Measurements from ENCODE around the gene PCSK6. TPM values are rescaled to one million over a fixed set of nuclear protein-coding genes. Genes with fewer than 3 reads are reported as not detected.

Gene PCSK6
- total RNA-seq, 1 donor: 0.72 TPM

DNA sequence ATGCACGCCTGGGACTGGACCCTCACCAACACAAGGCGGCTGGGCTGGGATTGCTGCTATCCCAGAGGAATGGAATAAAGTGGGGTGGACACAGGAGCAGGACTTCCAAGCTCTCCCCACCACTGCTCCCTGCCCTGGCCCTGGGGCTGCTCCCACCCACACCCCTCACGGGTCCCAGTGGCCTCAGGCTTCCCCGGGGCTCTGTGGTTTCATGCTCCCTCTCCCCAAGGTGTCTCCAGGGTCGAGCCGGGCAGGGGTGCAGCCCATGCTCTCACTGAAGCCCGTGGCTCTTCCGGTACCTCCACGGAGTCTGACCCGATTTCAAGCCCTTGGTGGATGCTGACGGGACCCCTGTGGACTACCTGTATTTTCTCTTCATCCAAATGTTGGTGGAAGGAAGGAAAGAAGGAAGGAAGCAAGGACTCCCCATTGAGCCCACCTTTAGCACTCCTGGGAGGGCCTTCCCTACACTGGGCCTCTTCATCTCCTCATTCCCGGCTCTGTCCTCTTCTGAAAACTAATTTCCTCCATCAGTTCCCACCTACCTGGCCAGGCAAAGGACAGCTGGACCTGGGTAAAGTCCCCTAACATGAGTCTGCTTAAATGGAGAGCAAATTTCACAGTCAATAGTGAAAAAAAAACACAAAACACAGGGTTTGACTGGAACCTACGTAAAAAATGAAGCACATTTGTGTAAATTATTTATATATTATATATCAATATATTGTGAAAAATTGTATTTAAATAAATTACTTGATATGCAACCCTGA, 44.0 kb upstream of the PCSK6 start:
- no peaks in the 10 kb centered on the region for H4K20me1 ChIP-seq (ENCODE audit: insufficient read depth, low read length)
- H3K27ac ChIP-seq (ENCODE audit: low read depth, low read length): no peak overlapping the region
- H3K4me2 ChIP-seq (ENCODE audit: insufficient read depth, low read length): no peak overlapping the region
- no peak overlapping the region for H2AFZ ChIP-seq (ENCODE audit: low read length)
- DNase-seq (ENCODE audit: insufficient read length, low spot score, missing footprints): peak; percentile 36
- H3K36me3 ChIP-seq (ENCODE audit: insufficient read depth, low read length): no peaks in the 10 kb centered on the region
- no peak overlapping the region for H3K4me3 ChIP-seq (ENCODE audit: insufficient read depth, low read length)
- TF ChIP-seq, protein P1, sequence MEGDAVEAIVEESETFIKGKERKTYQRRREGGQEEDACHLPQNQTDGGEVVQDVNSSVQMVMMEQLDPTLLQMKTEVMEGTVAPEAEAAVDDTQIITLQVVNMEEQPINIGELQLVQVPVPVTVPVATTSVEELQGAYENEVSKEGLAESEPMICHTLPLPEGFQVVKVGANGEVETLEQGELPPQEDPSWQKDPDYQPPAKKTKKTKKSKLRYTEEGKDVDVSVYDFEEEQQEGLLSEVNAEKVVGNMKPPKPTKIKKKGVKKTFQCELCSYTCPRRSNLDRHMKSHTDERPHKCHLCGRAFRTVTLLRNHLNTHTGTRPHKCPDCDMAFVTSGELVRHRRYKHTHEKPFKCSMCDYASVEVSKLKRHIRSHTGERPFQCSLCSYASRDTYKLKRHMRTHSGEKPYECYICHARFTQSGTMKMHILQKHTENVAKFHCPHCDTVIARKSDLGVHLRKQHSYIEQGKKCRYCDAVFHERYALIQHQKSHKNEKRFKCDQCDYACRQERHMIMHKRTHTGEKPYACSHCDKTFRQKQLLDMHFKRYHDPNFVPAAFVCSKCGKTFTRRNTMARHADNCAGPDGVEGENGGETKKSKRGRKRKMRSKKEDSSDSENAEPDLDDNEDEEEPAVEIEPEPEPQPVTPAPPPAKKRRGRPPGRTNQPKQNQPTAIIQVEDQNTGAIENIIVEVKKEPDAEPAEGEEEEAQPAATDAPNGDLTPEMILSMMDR (IDR thresholded peaks at IDR 0.05; ENCODE audit: extremely low read depth, low read depth, low read length): no peak
- H3K79me2 ChIP-seq (ENCODE audit: insufficient read depth, low read length): no peaks in the 10 kb centered on the region
- H3K9me3 ChIP-seq (ENCODE audit: low read depth, low read length): no peaks in the 10 kb centered on the region
- H3K4me1 ChIP-seq (ENCODE audit: insufficient read depth, low read length): no peaks in the 10 kb centered on the region
- no peaks in the 10 kb centered on the region for H3K27me3 ChIP-seq (ENCODE audit: insufficient read depth, low read length)

DNA sequence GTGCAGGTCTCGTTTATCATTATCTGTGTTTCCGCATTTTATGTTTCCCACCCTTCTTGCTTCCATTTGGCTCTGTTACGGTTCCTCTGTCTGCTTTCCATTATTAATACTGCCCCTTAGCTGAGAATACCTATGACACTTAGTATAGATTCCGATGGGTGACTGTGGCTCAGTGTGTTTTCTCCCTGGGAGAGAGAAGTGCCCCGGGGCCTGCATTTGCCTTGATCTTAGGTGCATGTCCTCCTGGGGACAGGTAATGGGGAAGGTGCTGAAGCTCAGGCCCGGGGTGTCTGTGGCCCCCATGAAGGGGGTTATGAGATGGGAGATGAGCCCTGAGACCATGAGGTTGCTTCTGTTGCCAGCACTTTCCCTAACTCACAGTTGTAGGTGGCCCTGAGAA, 43.4 kb upstream of the PCSK6 start:
- peak; percentile 58 for DNase-seq (ENCODE audit: insufficient read length, low spot score, missing footprints)
- Histone ChIP-seq H3K79me2 (ENCODE audit: insufficient read depth, low read length) (no peaks in the 10 kb centered on the region), H3K9me3 (ENCODE audit: low read depth, low read length) (no peaks in the 10 kb centered on the region), H3K36me3 (ENCODE audit: insufficient read depth, low read length) (no peaks in the 10 kb centered on the region), H3K4me3 (ENCODE audit: insufficient read depth, low read length) (no peak overlapping the region), H4K20me1 (ENCODE audit: insufficient read depth, low read length) (no peaks in the 10 kb centered on the region), H3K27ac (ENCODE audit: low read depth, low read length) (no peak overlapping the region), H3K27me3 (ENCODE audit: insufficient read depth, low read length) (no peaks in the 10 kb centered on the region), H3K4me1 (ENCODE audit: insufficient read depth, low read length) (no peaks in the 10 kb centered on the region), H2AFZ (ENCODE audit: low read length) (no peak overlapping the region), H3K4me2 (ENCODE audit: insufficient read depth, low read length) (no peak overlapping the region)
- TF ChIP-seq, protein P1 (IDR thresholded peaks at IDR 0.05; ENCODE audit: extremely low read depth, low read depth, low read length): no peak

GRCh38 chr15:101531170-101531569, 41.7 kb upstream of the PCSK6 start:
- Histone ChIP-seq H3K27me3 (ENCODE audit: insufficient read depth, low read length) (no peaks in the 10 kb centered on the region), H3K4me2 (ENCODE audit: insufficient read depth, low read length) (no peak overlapping the region), H3K36me3 (ENCODE audit: insufficient read depth, low read length) (no peaks in the 10 kb centered on the region), H3K27ac (ENCODE audit: low read depth, low read length) (no peak overlapping the region), H4K20me1 (ENCODE audit: insufficient read depth, low read length) (no peaks in the 10 kb centered on the region), H3K79me2 (ENCODE audit: insufficient read depth, low read length) (no peaks in the 10 kb centered on the region), H3K9me3 (ENCODE audit: low read depth, low read length) (no peaks in the 10 kb centered on the region), H3K4me1 (ENCODE audit: insufficient read depth, low read length) (no peaks in the 10 kb centered on the region), H3K4me3 (ENCODE audit: insufficient read depth, low read length) (no peak overlapping the region), H2AFZ (ENCODE audit: low read length) (no peak overlapping the region)
- peak; percentile 45 for DNase-seq (ENCODE audit: insufficient read length, low spot score, missing footprints)
- TF ChIP-seq, protein P1 (IDR thresholded peaks at IDR 0.05; ENCODE audit: extremely low read depth, low read depth, low read length): no peak

DNA sequence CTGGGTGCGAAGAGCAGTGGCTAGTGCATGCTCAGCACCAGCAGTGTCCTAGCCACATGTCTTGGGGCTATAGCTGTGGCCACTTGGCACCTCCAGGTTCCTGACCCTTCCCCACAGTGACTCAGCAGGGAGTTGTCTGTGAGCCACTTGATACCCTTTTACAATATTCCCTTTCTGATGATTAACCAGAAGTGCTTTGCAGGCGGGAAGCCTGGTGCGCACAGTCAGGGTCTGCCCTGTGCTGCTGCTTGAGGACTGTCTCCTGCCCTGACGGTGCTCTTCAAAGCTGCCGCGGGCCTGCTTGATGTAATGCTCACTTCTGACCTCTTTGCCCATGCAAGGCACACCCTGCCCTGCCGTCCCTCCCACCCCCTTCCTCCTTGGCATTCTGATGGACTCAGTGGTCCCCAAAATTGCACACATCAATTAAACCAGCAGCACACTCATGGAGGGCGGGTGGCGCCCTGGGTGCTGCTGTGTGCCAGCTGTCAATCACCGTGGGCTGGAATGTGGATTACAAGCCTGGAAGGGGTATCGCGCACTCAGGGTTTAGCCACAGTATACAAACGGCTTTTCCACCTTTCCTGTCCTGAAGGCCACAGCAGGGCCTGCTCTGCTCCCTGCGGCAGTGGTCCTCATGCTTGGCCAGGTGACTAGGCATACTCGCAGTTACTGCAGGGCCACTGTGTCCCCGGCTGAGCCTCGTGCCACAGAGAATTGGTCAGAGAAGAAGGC, 40.9 kb upstream of the PCSK6 start:
- DNase-seq (ENCODE audit: insufficient read length, low spot score, missing footprints): no peak
- H3K79me2 ChIP-seq (ENCODE audit: insufficient read depth, low read length): no peaks in the 10 kb centered on the region
- no peaks in the 10 kb centered on the region for H3K4me1 ChIP-seq (ENCODE audit: insufficient read depth, low read length)
- H3K4me3 ChIP-seq (ENCODE audit: insufficient read depth, low read length): no peak overlapping the region
- TF ChIP-seq, protein P1 (IDR thresholded peaks at IDR 0.05; ENCODE audit: extremely low read depth, low read depth, low read length): no peak
- no peak overlapping the region for H3K4me2 ChIP-seq (ENCODE audit: insufficient read depth, low read length)
- H3K36me3 ChIP-seq (ENCODE audit: insufficient read depth, low read length): no peaks in the 10 kb centered on the region
- H3K27ac ChIP-seq (ENCODE audit: low read depth, low read length): no peak overlapping the region
- no peak overlapping the region for H2AFZ ChIP-seq (ENCODE audit: low read length)
- H3K9me3 ChIP-seq (ENCODE audit: low read depth, low read length): no peaks in the 10 kb centered on the region
- H4K20me1 ChIP-seq (ENCODE audit: insufficient read depth, low read length): no peaks in the 10 kb centered on the region
- H3K27me3 ChIP-seq (ENCODE audit: insufficient read depth, low read length): no peaks in the 10 kb centered on the region

Measured in osteoblast (primary cell).